GM23248 (cell line): ENCODE results near the gene SLC6A19.

Experiments used
- EZH2 ChIP-seq: fragments of 200-600 bp; sonication (generic); IDR thresholded peaks from 2 replicates; pipeline ENCODE4 v1.6.1; 2018; ENCODE audit warnings: antibody characterized with exemption, mild to moderate bottlenecking; ENCODE audit not compliant: insufficient read depth, poor library complexity, severe bottlenecking
- EZH2phosphoT487 ChIP-seq: fragments of 200-600 bp; sonication (generic); IDR thresholded peaks from 2 replicates; pipeline ENCODE4 v1.6.1; 2018; ENCODE audit warnings: antibody characterized with exemption, moderate library complexity, mild to moderate bottlenecking, low read depth; ENCODE audit not compliant: insufficient read depth

DNA sequence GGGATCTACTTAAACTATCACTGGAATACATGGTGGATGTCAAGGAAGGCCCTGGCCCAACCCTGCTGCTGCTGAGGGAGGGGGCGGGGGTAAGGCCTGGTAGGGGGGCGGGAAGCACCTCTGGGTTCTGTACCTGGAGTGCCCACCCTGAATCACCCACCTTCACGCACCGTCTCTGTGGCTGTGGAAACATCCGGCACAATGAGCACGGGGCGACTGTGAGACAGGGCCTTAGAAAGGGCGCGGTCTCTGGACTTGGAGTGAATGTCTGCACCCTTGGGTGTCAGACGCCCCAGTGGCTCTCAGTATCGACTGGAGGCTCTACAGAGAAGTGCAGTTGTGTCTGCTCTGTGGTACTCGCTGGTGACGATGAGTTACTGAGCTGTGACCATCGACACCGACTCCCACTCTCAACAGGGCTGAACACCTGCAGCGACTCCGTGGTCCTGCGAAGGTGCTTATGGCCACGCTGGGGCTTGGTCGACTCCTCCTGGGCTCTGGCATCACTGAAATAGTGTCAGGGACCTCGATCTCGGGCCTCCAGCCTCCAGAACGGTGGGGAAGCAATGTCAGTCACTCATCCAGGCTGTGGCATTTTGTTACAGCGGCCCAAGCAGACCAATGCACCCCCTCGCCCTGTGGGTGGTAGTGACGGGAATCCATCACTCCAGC lies 25.5 kb upstream of the SLC6A19 start:
- TF ChIP-seq EZH2 = no peak
- TF ChIP-seq EZH2phosphoT487 = no peak
